NCI-H128 (cell line): Measurements from ENCODE around the gene BDKRB2.

Experiments used
- DNase-seq: peaks from one replicate; lab custom pipeline; 2025; ENCODE audit not compliant: unreplicated experiment; lab: John Stamatoyannopoulos, UW

Gene BDKRB2

GRCh38 chr14:96197969-96198368, 6.7 kb upstream of the BDKRB2 start:
- no peak for DNase-seq

GRCh38 chr14:96198430-96199130, 6.1 kb upstream of the BDKRB2 start:
- DNase-seq, result no peak

- no peak for DNase-seq
Observed at GRCh38 chr14:96201157-96201556, 3.5 kb upstream of the BDKRB2 start.

- no peak for DNase-seq
Observed at GRCh38 chr14:96201965-96202364, 2.7 kb upstream of the BDKRB2 start.

GRCh38 chr14:96202441-96203094, 2.1 kb upstream of the BDKRB2 start:
- no peak for DNase-seq

GRCh38 chr14:96203116-96203515, 1.5 kb upstream of the BDKRB2 start:
- no peak for DNase-seq

GRCh38 chr14:96203635-96204034, 1.0 kb upstream of the BDKRB2 start:
- no peak for DNase-seq

GRCh38 chr14:96205059-96205977, 679 bp downstream of the BDKRB2 start:
- no peak for DNase-seq

GRCh38 chr14:96205978-96206360, 1.3 kb downstream of the BDKRB2 start:
- no peak for DNase-seq

- DNase-seq, result no peak
Observed at GRCh38 chr14:96206461-96206860, 1.8 kb downstream of the BDKRB2 start.

- DNase-seq, result no peak
Observed at GRCh38 chr14:96207686-96208085, 3.0 kb downstream of the BDKRB2 start.

GRCh38 chr14:96208739-96209138, 4.1 kb downstream of the BDKRB2 start:
- DNase-seq, result no peak

- DNase-seq, result no peak
Observed at GRCh38 chr14:96212140-96212539, 7.5 kb downstream of the BDKRB2 start.

GRCh38 chr14:96212896-96213295, 8.3 kb downstream of the BDKRB2 start:
- no peak for DNase-seq

- DNase-seq, result no peak
Observed at GRCh38 chr14:96213871-96214465, 9.3 kb downstream of the BDKRB2 start.

- no peak for DNase-seq
Observed at GRCh38 chr14:96214793-96215192, 10.2 kb downstream of the BDKRB2 start.

GRCh38 chr14:96215452-96216244, 11.0 kb downstream of the BDKRB2 start:
- no peak for DNase-seq

- DNase-seq, result no peak
Observed at GRCh38 chr14:96216627-96217026, 12.0 kb downstream of the BDKRB2 start.

GRCh38 chr14:96217376-96217913, 12.8 kb downstream of the BDKRB2 start:
- no peak for DNase-seq

GRCh38 chr14:96221109-96221650, 16.5 kb downstream of the BDKRB2 start:
- no peak for DNase-seq
